ENCODE data around the gene POMC.

DNA sequence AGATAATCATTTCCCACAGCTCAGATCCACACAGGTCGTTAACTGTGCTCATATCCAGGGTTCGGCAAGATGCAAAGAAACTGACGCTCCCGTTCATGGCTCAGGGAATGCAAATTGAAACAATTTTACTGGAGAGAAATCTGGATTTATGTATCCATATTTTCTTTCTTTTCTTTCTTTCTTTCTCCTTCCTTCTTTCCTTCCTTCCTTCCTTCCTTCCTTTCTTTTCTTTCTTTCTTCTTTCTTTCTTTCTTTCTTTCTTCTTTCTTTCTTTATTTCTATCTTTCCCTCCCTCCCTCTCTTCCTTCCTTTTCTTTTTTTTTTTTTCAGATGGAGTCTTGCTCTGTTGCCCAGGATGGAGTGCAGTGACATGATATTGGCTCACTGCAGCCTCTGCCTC, 20.0 kb upstream of the POMC start:
- TF ChIP-seq POLR2A (IDR thresholded peaks at IDR 0.05; ENCODE audit: borderline replicate concordance, extremely low read depth, insufficient read depth, insufficient read length) (no peak), EZH2 (IDR thresholded peaks at IDR 0.05) (no peak), YY1 (IDR thresholded peaks at IDR 0.05; ENCODE audit: extremely low read depth, insufficient replicate concordance, low read depth, low read length) (no peak), MAX (IDR thresholded peaks at IDR 0.05) (no peak)
- TF ChIP-seq, protein P1, sequence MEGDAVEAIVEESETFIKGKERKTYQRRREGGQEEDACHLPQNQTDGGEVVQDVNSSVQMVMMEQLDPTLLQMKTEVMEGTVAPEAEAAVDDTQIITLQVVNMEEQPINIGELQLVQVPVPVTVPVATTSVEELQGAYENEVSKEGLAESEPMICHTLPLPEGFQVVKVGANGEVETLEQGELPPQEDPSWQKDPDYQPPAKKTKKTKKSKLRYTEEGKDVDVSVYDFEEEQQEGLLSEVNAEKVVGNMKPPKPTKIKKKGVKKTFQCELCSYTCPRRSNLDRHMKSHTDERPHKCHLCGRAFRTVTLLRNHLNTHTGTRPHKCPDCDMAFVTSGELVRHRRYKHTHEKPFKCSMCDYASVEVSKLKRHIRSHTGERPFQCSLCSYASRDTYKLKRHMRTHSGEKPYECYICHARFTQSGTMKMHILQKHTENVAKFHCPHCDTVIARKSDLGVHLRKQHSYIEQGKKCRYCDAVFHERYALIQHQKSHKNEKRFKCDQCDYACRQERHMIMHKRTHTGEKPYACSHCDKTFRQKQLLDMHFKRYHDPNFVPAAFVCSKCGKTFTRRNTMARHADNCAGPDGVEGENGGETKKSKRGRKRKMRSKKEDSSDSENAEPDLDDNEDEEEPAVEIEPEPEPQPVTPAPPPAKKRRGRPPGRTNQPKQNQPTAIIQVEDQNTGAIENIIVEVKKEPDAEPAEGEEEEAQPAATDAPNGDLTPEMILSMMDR (IDR thresholded peaks at IDR 0.05 in 2 of 3, conservative IDR thresholded peaks at IDR 0.05 in 1 of 3; ENCODE audit: borderline replicate concordance in 1 of 3, insufficient read depth in 1 of 3, low read depth in 2 of 3, low read length in 2 of 3) = no peak
